Measurements from ENCODE around the gene AOAH.

The AOAH gene

GRCh38 chr7:36749282-36749960 is 25.1 kb upstream of the AOAH start:
- CTCF ChIA-PET, result no interaction called here
- Mint-ChIP-seq H3K27ac (no peak overlapping the region), H3K4me1 (peaks cover 12% of the 10 kb centered on the region)

DNA sequence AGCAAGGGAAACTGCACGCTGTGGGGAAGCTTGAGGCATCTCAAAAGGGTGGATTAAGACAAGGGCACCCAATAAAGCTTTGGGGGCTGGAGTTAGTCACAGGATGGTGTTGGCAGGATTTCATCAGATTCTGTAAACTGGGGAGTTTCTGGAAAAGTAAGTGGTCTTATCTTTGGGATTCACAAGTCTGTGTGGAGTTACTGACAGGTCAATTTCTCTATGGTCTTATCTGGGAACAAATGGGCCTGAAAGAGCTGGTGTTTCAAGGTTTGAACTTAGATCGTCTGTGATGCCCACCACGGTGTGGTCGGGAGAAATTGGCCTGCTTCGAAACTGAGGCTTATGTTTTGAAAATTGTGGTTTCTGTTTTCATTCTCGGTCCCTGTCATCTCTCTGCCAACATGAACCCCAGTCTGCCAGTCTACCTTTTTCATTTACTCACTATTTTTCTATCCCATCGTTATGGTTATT is 23.8 kb upstream of the AOAH start:
- peaks cover 12% of the 10 kb centered on the region for H3K4me1 Mint-ChIP-seq
- H3K36me3 Mint-ChIP-seq, result no peaks in the 10 kb centered on the region
- no peak overlapping the region for H3K27ac Mint-ChIP-seq
- peaks cover 28% of the 10 kb centered on the region for H3K27me3 Mint-ChIP-seq
- DNase-seq, result no peak
- H3K9me3 Mint-ChIP-seq, result peaks cover 1% of the 10 kb centered on the region
- CTCF ChIA-PET, result interaction anchor here (1.1 kb wide), 1 partner anchor 12 kb away, joined by 3 read pairs; no protein-coding TSS in a partner anchor
- H3K4me3 Mint-ChIP-seq, result no peak overlapping the region

More at GRCh38 chr7:36749282-36749960, 25.1 kb upstream of the AOAH start:
- Mint-ChIP-seq H3K9me3 (no peaks in the 10 kb centered on the region), H3K27me3 (peaks cover 28% of the 10 kb centered on the region), H3K4me3 (no peak overlapping the region), H3K36me3 (no peaks in the 10 kb centered on the region)
- DNase-seq, result no peak

DNA sequence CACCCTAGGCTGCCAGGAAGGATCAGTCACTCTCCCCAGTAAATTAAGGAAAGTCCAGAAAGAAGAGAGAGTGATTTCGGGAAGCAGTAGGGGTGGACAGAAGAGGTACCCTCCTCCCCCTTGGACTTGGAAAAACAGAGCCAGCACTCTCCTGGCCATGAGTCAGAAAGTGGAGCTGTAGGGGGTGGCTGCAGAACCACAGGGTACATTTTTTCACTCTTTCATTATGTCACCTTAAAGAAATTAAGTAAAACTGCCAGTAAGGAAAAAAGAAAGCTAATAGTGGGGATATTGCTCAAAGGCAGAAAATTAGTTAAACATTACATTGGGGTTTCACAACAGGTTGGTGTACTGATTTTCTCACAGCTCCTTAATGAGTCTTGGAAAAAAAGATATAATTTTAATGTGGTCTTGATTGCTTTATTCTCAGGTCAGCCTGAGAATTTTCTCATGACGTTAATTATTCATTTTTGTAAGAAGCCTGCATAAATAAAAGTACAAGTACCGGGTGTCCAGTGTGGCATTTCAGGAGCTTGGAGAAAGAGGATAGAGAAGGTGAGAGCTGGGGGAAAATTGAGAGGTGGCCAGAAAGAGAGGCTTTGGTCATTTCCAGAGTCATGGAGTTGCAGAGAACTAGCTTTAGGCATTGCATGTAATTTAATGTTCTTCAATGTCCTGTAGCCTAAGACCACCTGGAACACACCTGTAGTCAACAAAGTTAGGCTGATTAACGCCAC is 23.2 kb upstream of the AOAH start:
- H3K36me3 Mint-ChIP-seq, result no peaks in the 10 kb centered on the region
- H3K27ac Mint-ChIP-seq, result no peak overlapping the region
- peaks cover 1% of the 10 kb centered on the region for H3K9me3 Mint-ChIP-seq
- CTCF ChIA-PET, result interaction anchor here (1.1 kb wide), 1 partner anchor 12 kb away, joined by 3 read pairs; no protein-coding TSS in a partner anchor
- DNase-seq, result no peak
- H3K27me3 Mint-ChIP-seq, result peaks cover 28% of the 10 kb centered on the region
- peaks cover 12% of the 10 kb centered on the region for H3K4me1 Mint-ChIP-seq
- no peak overlapping the region for H3K4me3 Mint-ChIP-seq

GRCh38 chr7:36746347-36746746 is 22.1 kb upstream of the AOAH start:
- Mint-ChIP-seq H3K27me3 (peaks cover 28% of the 10 kb centered on the region), H3K9me3 (peaks cover 1% of the 10 kb centered on the region), H3K36me3 (no peaks in the 10 kb centered on the region), H3K27ac (no peak overlapping the region), H3K4me1 (peaks cover 12% of the 10 kb centered on the region), H3K4me3 (no peak overlapping the region)
- no peak for DNase-seq
- CTCF ChIA-PET, result no interaction called here

GRCh38 chr7:36742911-36743775 is 18.8 kb upstream of the AOAH start:
- Mint-ChIP-seq H3K4me3 (no peak overlapping the region), H3K27ac (no peak overlapping the region), H3K9me3 (peaks cover 1% of the 10 kb centered on the region), H3K4me1 (peaks cover 14% of the 10 kb centered on the region), H3K36me3 (peaks cover 3% of the 10 kb centered on the region), H3K27me3 (peaks cover 20% of the 10 kb centered on the region)
- no peak for DNase-seq
- CTCF ChIA-PET, result no interaction called here

GRCh38 chr7:36741866-36742265 is 17.6 kb upstream of the AOAH start:
- peaks cover 12% of the 10 kb centered on the region for H3K4me1 Mint-ChIP-seq
- H3K4me3 Mint-ChIP-seq, result no peak overlapping the region
- H3K27me3 Mint-ChIP-seq, result peaks cover 18% of the 10 kb centered on the region
- peaks cover 4% of the 10 kb centered on the region for H3K36me3 Mint-ChIP-seq
- no peak overlapping the region for H3K27ac Mint-ChIP-seq
- CTCF ChIA-PET, result no interaction called here
- no peak for DNase-seq
- peaks cover 1% of the 10 kb centered on the region for H3K9me3 Mint-ChIP-seq

DNA sequence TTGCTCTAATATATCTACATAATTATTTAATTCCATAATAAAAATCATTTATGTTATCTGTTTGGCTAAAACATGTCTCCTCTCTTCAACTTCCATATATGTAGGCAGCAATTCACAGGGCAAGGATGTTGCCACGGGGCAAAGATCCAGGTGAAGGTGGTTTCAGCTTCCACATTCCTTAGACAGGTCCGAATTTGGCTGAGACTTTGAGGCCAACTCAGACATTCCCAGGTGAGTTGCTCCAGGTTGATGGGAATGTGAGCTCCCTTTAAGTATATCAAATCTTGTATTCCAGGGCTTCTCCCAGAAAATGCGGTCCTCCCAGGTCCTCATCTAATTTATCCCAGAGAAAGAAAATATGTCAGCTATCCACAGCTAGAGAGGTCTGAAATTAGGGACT is 15.1 kb upstream of the AOAH start:
- Mint-ChIP-seq H3K4me3 (no peak overlapping the region), H3K4me1 (peaks cover 29% of the 10 kb centered on the region), H3K27me3 (no peaks in the 10 kb centered on the region), H3K27ac (no peak overlapping the region), H3K9me3 (peaks cover 1% of the 10 kb centered on the region), H3K36me3 (peaks cover 4% of the 10 kb centered on the region)
- CTCF ChIA-PET, result no interaction called here
- DNase-seq, result no peak

- no peak for DNase-seq
- Mint-ChIP-seq H3K4me3 (no peak overlapping the region), H3K36me3 (peaks cover 5% of the 10 kb centered on the region), H3K27me3 (no peaks in the 10 kb centered on the region), H3K9me3 (peaks cover 12% of the 10 kb centered on the region), H3K4me1 (peaks cover 33% of the 10 kb centered on the region), H3K27ac (peak overlapping the region; percentile 74)
- CTCF ChIA-PET, result interaction anchor here (0.6 kb wide), 1 partner anchor 39 kb away, joined by 3 read pairs; no protein-coding TSS in a partner anchor
Observed at GRCh38 chr7:36736899-36737211, 12.6 kb upstream of the AOAH start.

GRCh38 chr7:36736090-36736898 is 12.0 kb upstream of the AOAH start:
- Mint-ChIP-seq H3K9me3 (peaks cover 16% of the 10 kb centered on the region), H3K4me3 (no peak overlapping the region), H3K4me1 (peaks cover 33% of the 10 kb centered on the region), H3K27ac (peak overlapping the region; percentile 74), H3K27me3 (no peaks in the 10 kb centered on the region), H3K36me3 (peaks cover 5% of the 10 kb centered on the region)
- no peak for DNase-seq
- CTCF ChIA-PET, result interaction anchor here (0.6 to 1.3 kb wide), 4 partner anchors 12 to 65 kb away, joined by 3 read pairs; no protein-coding TSS in a partner anchor

GRCh38 chr7:36735172-36735571 is 10.9 kb upstream of the AOAH start:
- no peak for DNase-seq
- Mint-ChIP-seq H3K27me3 (no peaks in the 10 kb centered on the region), H3K4me1 (peaks cover 33% of the 10 kb centered on the region), H3K9me3 (peaks cover 22% of the 10 kb centered on the region), H3K4me3 (no peak overlapping the region), H3K36me3 (peaks cover 14% of the 10 kb centered on the region), H3K27ac (no peak overlapping the region)
- CTCF ChIA-PET, result interaction anchor here (0.9 to 1.3 kb wide), 3 partner anchors 13 to 64 kb away, joined by 3 to 4 read pairs (median 3); no protein-coding TSS in a partner anchor

DNA sequence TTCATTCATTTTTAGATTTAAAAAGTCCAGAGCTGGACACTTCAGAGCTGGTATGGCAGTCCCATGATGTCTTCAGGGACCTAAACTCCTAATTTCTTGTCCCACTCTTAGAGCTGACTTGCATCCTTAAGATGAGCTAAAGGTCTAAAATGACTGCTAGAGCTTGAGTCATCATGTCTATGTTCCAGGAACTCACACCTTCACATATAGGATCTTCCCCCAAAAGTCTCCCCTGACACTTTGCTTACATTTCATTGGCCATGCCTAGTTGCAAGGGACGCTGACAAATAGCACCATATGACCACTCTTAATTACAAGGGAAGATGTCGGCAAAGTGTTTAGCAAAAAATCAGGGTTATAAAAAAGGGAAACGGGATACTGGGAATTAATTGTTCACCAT is 10.4 kb upstream of the AOAH start:
- Mint-ChIP-seq H3K27ac (no peak overlapping the region), H3K9me3 (peaks cover 24% of the 10 kb centered on the region), H3K27me3 (no peaks in the 10 kb centered on the region), H3K4me1 (peaks cover 33% of the 10 kb centered on the region), H3K4me3 (no peak overlapping the region), H3K36me3 (peaks cover 15% of the 10 kb centered on the region)
- no peak for DNase-seq
- CTCF ChIA-PET, result interaction anchor here (1.3 kb wide), 1 partner anchor 43 kb away, joined by 4 read pairs; no protein-coding TSS in a partner anchor

- H3K27me3 Mint-ChIP-seq, result no peaks in the 10 kb centered on the region
- DNase-seq, result no peak
- peaks cover 20% of the 10 kb centered on the region for H3K36me3 Mint-ChIP-seq
- H3K4me3 Mint-ChIP-seq, result no peak overlapping the region
- peaks cover 28% of the 10 kb centered on the region for H3K9me3 Mint-ChIP-seq
- no peak overlapping the region for H3K27ac Mint-ChIP-seq
- peaks cover 30% of the 10 kb centered on the region for H3K4me1 Mint-ChIP-seq
- CTCF ChIA-PET, result interaction anchor here (1.1 kb wide), 1 partner anchor 20 kb away, joined by 3 read pairs; no protein-coding TSS in a partner anchor
Observed at GRCh38 chr7:36733411-36733810, 9.1 kb upstream of the AOAH start.

- Mint-ChIP-seq H3K36me3 (peaks cover 16% of the 10 kb centered on the region), H3K27me3 (no peaks in the 10 kb centered on the region), H3K4me1 (peaks cover 30% of the 10 kb centered on the region), H3K27ac (no peak overlapping the region), H3K9me3 (peaks cover 28% of the 10 kb centered on the region), H3K4me3 (no peak overlapping the region)
- no peak for DNase-seq
- CTCF ChIA-PET, result no interaction called here
Observed at GRCh38 chr7:36732806-36733205, 8.5 kb upstream of the AOAH start.
